ENCODE measurements around the gene OR1J1.

The OR1J1 gene

GRCh38 chr9:122477826-122478225 lies at the start of gene OR1J1:
Gene OR1J1, minus strand, starts transcription at chr9:122477926. Its CDS starts 0 bp downstream, at chr9:122477926.
- DNase-seq, result no peak

- no peak for DNase-seq
Observed at GRCh38 chr9:122527193-122527592, 49.5 kb upstream of the OR1J1 start, which contains the start of gene OR1N1. Gene OR1N1, minus strand, starts transcription at chr9:122527293. Its CDS starts 0 bp downstream, at chr9:122527293.

GRCh38 chr9:122526602-122527001 lies 48.9 kb upstream of the OR1J1 start:
- DNase-seq, result no peak

- no peak for DNase-seq
Observed at GRCh38 chr9:122519376-122519775, 41.6 kb upstream of the OR1J1 start.

- no peak for DNase-seq
Observed at GRCh38 chr9:122518841-122519240, 41.1 kb upstream of the OR1J1 start, which contains the start of gene OR1J4. Gene OR1J4, plus strand, starts transcription at chr9:122519141. Its CDS starts 0 bp downstream, at chr9:122519141.

GRCh38 chr9:122518226-122518625 lies 40.5 kb upstream of the OR1J1 start:
- DNase-seq, result no peak

- no peak for DNase-seq
Observed at GRCh38 chr9:122510502-122510901, 32.8 kb upstream of the OR1J1 start, which contains the start of gene OR1J2. Gene OR1J2, plus strand, starts transcription at chr9:122510802. Its CDS starts 0 bp downstream, at chr9:122510802.

- DNase-seq, result no peak
Observed at GRCh38 chr9:122506964-122507363, 29.2 kb upstream of the OR1J1 start.

- no peak for DNase-seq
Observed at GRCh38 chr9:122498883-122499288, 21.2 kb upstream of the OR1J1 start.

- DNase-seq, result no peak
Observed at GRCh38 chr9:122479062-122479461, 1.3 kb upstream of the OR1J1 start.

GRCh38 chr9:122477346-122477745 lies 380 bp downstream of the OR1J1 start:
- DNase-seq, result no peak

- DNase-seq, result no peak
Observed at GRCh38 chr9:122475717-122476116, 2.0 kb downstream of the OR1J1 start.

- no peak for DNase-seq
Observed at GRCh38 chr9:122474561-122474960, 3.2 kb downstream of the OR1J1 start.

- DNase-seq, result no peak
Observed at GRCh38 chr9:122468735-122469134, 9.0 kb downstream of the OR1J1 start.

GRCh38 chr9:122466456-122466855 lies 11.3 kb downstream of the OR1J1 start:
- DNase-seq, result no peak

- peak; percentile 84 for DNase-seq
Observed at GRCh38 chr9:122464633-122465567, 12.8 kb downstream of the OR1J1 start.

- DNase-seq, result peak; percentile 65
Observed at GRCh38 chr9:122463828-122464632, 13.7 kb downstream of the OR1J1 start.

- no peak for DNase-seq
Observed at GRCh38 chr9:122457787-122458186, 19.9 kb downstream of the OR1J1 start.

- no peak for DNase-seq
Observed at GRCh38 chr9:122456123-122456522, 21.6 kb downstream of the OR1J1 start.

- no peak for DNase-seq
Observed at GRCh38 chr9:122453677-122454135, 24.0 kb downstream of the OR1J1 start.

GRCh38 chr9:122446819-122447484 lies 30.8 kb downstream of the OR1J1 start:
- no peak for DNase-seq

GRCh38 chr9:122445155-122445749 lies 32.5 kb downstream of the OR1J1 start:
- DNase-seq, result no peak
